ENCODE data around the gene REM1.
"Not testable (repeated sequence)": the region's sequence is repeated elsewhere in the genome, so short reads cannot be mapped to it uniquely, and the experiment has no call there.

GRCh38 chr20:31427576-31427975, 47.5 kb upstream of the REM1 start:
- TF ChIP-seq CTCF, POLR2A (IDR thresholded peaks at IDR 0.05): not testable (repeated sequence)

Measured in ovary (tissue), 3 donors.